OCI-LY3 (cell line): ENCODE measurements around the gene SERTAD3.

Experiments
- H2AFZ ChIP-seq: fragments of 200-600, 300-600 bp; shearing (Covaris generic); 2 replicates; pipeline ENCODE4 v1.6.0; 2014; ENCODE audit warnings: antibody characterized with exemption, low read depth, low read length
- H3K27ac ChIP-seq: fragments of 200-600, 300-600 bp; sonication (generic); 2 replicates; pipeline ENCODE4 v1.5.1; 2014; ENCODE audit warnings: mild to moderate bottlenecking, low read length, moderate library complexity, mixed read lengths
- H3K27me3 ChIP-seq: fragments of 200-600, 300-600 bp; sonication (generic); 2 replicates; pipeline ENCODE4 v1.6.1; 2014; ENCODE audit warnings: low read depth, low read length, mixed read lengths
- H3K36me3 ChIP-seq: fragments of 200-600, 300-600 bp; sonication (generic); replicated peaks from 2 replicates; pipeline ENCODE3; 2014; ENCODE audit warnings: low read depth, low read length, mixed read lengths
- H3K4me1 ChIP-seq: fragments of 300-600, 200-600 bp; sonication (generic); 2 replicates; pipeline ENCODE4 v1.6.1; 2014; ENCODE audit warnings: low read length, mixed read lengths
- H3K4me2 ChIP-seq: fragments of 200-600, 300-600 bp; sonication (generic); 2 replicates; pipeline ENCODE4 v1.6.1; 2014; ENCODE audit warnings: low read length, mixed read lengths
- H3K4me3 ChIP-seq: fragments of 300-600, 200-600 bp; sonication (generic); 2 replicates; pipeline ENCODE4 v1.5.1; 2014; ENCODE audit warnings: antibody characterized with exemption, mild to moderate bottlenecking, low read length, moderate library complexity
- H3K79me2 ChIP-seq: fragments of 300-600, 200-600 bp; shearing (Covaris generic); 2 replicates; pipeline ENCODE4 v1.6.1; 2014; ENCODE audit warnings: mild to moderate bottlenecking, low read length, mixed read lengths
- H3K9ac ChIP-seq: fragments of 300-600, 200-600 bp; shearing (Covaris generic); 2 replicates; pipeline ENCODE4 v1.6.0; 2014; ENCODE audit warnings: mild to moderate bottlenecking, low read length, moderate library complexity
- H3K9me3 ChIP-seq: fragments of 200-600, 300-600 bp; shearing (Covaris generic); 2 replicates; pipeline ENCODE4 v1.6.1; 2014; ENCODE audit warnings: low read length, mixed read lengths; ENCODE audit not compliant: insufficient read depth
- H4K20me1 ChIP-seq: fragments of 200-600, 300-600 bp; sonication (generic); 2 replicates; pipeline ENCODE4 v1.6.1; 2016; ENCODE audit warnings: low read length, mixed read lengths; ENCODE audit not compliant: insufficient read depth
- CTCF ChIP-seq: fragments of 200-600, 300-600 bp; sonication (generic); IDR thresholded peaks from 2 replicates; pipeline ENCODE4 v1.5.1; 2014; ENCODE audit warnings: antibody characterized with exemption, low read length, low read depth
- EZH2phosphoT487 ChIP-seq: fragments of 200-600 bp; shearing (Covaris generic); IDR thresholded peaks from 2 replicates; pipeline ENCODE4 v1.6.1; 2018; ENCODE audit warnings: antibody characterized with exemption, mixed run types, low read depth

Gene SERTAD3

GRCh38 chr19:40420766-40421765 lies 23.1 kb downstream of the SERTAD3 start:
- Histone ChIP-seq H3K4me2 (peak overlapping the region; percentile 84), H3K4me3 (peak overlapping the region; percentile 83), H3K27me3 (no peaks in the 10 kb centered on the region), H2AFZ (peak overlapping the region; percentile 80), H3K27ac (peak overlapping the region; percentile 54), H3K79me2 (peaks cover 6% of the 10 kb centered on the region; the same call in 1 of the 2 replicates), H3K4me1 (peaks cover 9% of the 10 kb centered on the region), H3K9ac (peak overlapping the region; percentile 84), H3K36me3 (peaks cover 8% of the 10 kb centered on the region), H4K20me1 (no peaks in the 10 kb centered on the region), H3K9me3 (no peaks in the 10 kb centered on the region)
- peak; percentile 97 for TF ChIP-seq CTCF
- no peak for TF ChIP-seq EZH2phosphoT487

GRCh38 chr19:40420451-40420765 lies 23.7 kb downstream of the SERTAD3 start:
- Histone ChIP-seq H3K79me2 (peaks cover 6% of the 10 kb centered on the region; the same call in 1 of the 2 replicates), H2AFZ (0 out of 2 replicates have a peak overlapping the region, but pooled peaks have one; percentile 80), H3K27ac (no peak overlapping the region; the same call in 1 of the 2 replicates), H3K27me3 (no peaks in the 10 kb centered on the region), H3K36me3 (peaks cover 8% of the 10 kb centered on the region), H3K4me1 (peaks cover 9% of the 10 kb centered on the region), H3K4me3 (peak overlapping the region; percentile 83), H4K20me1 (no peaks in the 10 kb centered on the region), H3K4me2 (peak overlapping the region; percentile 84), H3K9ac (peak overlapping the region; percentile 84; the same call in 1 of the 2 replicates), H3K9me3 (no peaks in the 10 kb centered on the region)
- TF ChIP-seq EZH2phosphoT487 (no peak), CTCF (no peak)

- H3K27ac ChIP-seq: no peak overlapping the region
- no peak overlapping the region for H3K4me2 ChIP-seq
- no peaks in the 10 kb centered on the region for H4K20me1 ChIP-seq
- H3K79me2 ChIP-seq: peaks cover 4% of the 10 kb centered on the region; the same call in 1 of the 2 replicates
- H3K4me1 ChIP-seq: peaks cover 9% of the 10 kb centered on the region
- no peak overlapping the region for H3K9ac ChIP-seq
- no peaks in the 10 kb centered on the region for H3K27me3 ChIP-seq
- H3K4me3 ChIP-seq: no peak overlapping the region
- no peak overlapping the region for H2AFZ ChIP-seq
- TF ChIP-seq CTCF (no peak), EZH2phosphoT487 (no peak)
- H3K36me3 ChIP-seq: peaks cover 8% of the 10 kb centered on the region
- no peaks in the 10 kb centered on the region for H3K9me3 ChIP-seq
Observed at GRCh38 chr19:40419780-40420179, 24.4 kb downstream of the SERTAD3 start.

GRCh38 chr19:40419066-40419612 lies 25.0 kb downstream of the SERTAD3 start:
- H3K4me2 ChIP-seq: no peak overlapping the region
- H3K4me3 ChIP-seq: no peak overlapping the region
- H4K20me1 ChIP-seq: no peaks in the 10 kb centered on the region
- H3K27ac ChIP-seq: no peak overlapping the region
- peaks cover 5% of the 10 kb centered on the region for H3K4me1 ChIP-seq
- no peak overlapping the region for H3K9ac ChIP-seq
- peaks cover 8% of the 10 kb centered on the region for H3K36me3 ChIP-seq
- no peaks in the 10 kb centered on the region for H3K79me2 ChIP-seq
- TF ChIP-seq EZH2phosphoT487 (no peak), CTCF (no peak)
- H3K27me3 ChIP-seq: no peaks in the 10 kb centered on the region
- H2AFZ ChIP-seq: no peak overlapping the region
- H3K9me3 ChIP-seq: no peaks in the 10 kb centered on the region
